Measurements from ENCODE around the gene ZBTB7B.

The ZBTB7B gene

GRCh38 chr1:154969246-154969645 is 33.4 kb upstream of the ZBTB7B start:
- TF ChIP-seq, protein P1, sequence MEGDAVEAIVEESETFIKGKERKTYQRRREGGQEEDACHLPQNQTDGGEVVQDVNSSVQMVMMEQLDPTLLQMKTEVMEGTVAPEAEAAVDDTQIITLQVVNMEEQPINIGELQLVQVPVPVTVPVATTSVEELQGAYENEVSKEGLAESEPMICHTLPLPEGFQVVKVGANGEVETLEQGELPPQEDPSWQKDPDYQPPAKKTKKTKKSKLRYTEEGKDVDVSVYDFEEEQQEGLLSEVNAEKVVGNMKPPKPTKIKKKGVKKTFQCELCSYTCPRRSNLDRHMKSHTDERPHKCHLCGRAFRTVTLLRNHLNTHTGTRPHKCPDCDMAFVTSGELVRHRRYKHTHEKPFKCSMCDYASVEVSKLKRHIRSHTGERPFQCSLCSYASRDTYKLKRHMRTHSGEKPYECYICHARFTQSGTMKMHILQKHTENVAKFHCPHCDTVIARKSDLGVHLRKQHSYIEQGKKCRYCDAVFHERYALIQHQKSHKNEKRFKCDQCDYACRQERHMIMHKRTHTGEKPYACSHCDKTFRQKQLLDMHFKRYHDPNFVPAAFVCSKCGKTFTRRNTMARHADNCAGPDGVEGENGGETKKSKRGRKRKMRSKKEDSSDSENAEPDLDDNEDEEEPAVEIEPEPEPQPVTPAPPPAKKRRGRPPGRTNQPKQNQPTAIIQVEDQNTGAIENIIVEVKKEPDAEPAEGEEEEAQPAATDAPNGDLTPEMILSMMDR (IDR thresholded peaks at IDR 0.05; ENCODE audit: low read depth, low read length), result no peak

DNA sequence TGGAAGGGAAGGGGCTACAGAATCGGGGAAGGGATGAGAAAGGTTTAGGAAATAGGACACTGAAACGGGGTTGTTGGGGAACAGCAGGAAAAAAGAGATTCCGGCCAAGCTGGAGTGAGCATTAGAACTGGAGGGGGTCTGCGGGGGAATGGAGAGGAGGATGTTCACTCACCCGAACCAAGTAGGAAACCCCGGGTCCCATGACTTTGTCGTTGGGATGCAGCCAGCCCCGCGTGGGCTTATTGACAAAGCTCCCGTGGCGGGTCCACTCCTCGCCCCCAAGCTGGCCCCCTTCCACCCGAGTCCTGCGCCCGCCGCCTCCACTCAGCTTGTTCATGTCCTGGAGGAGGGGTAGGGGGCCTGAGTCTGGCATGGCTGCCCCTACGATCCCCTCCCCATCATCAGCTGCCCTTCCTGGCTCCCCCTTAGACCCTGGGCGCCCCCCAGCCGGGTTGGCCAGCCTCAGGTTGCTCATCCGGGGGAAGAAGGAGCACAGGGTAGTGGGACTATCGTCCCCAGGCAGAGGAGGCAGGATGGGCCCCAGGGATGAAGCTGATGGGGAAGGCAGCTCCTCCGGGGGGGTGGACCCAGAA is 32.6 kb upstream of the ZBTB7B start:
- peak overlapping the region; percentile 89 for H3K4me3 ChIP-seq (ENCODE audit: low read depth, low read length)
- TF ChIP-seq, protein P1 (IDR thresholded peaks at IDR 0.05; ENCODE audit: low read depth, low read length), result no peak

More at GRCh38 chr1:154969246-154969645, 33.4 kb upstream of the ZBTB7B start:
- H3K4me3 ChIP-seq (ENCODE audit: low read depth, low read length), result peak overlapping the region; percentile 89

- TF ChIP-seq, protein P1 (IDR thresholded peaks at IDR 0.05; ENCODE audit: low read depth, low read length), result no peak
- peak within 1 kb of the TSS; percentile 89 for H3K4me3 ChIP-seq (ENCODE audit: low read depth, low read length)
Observed at GRCh38 chr1:154970631-154971340, 31.8 kb upstream of the ZBTB7B start, which contains the start of gene SHC1. Gene SHC1 (minus strand): TSS chr1:154970747. CDS start chr1:154970526, 221 bp downstream.

DNA sequence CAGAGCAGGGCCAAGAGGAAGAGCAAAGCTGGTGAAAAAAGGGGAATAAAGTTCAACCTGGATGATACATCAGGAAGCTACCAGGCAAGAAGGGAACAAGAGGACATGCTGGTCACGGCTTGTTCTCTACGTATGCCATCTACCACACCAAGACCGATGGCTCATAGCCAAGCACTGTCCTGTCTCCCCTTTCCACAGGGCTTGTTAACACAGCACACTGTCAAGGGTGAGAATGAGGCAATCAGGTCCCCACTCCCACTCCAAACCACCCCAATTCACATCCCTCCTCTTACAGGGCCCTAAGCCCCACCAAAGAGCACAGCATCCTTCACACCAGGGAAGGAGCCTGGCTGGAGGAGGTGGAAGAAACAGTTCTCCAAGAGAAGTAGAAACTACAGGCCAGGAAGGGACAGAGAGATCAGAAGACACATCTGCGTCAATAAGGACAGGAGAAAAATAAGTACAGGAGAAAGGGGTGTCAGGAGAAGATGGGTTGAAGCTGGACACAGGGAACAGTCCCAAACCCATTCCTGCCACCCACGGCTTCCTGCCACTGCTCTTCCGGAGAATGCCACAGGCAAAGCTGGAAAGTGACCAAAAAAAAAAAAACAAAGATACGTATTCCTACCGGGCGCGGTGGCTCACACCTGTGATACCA is 31.1 kb upstream of the ZBTB7B start:
- TF ChIP-seq, protein P1 (IDR thresholded peaks at IDR 0.05; ENCODE audit: low read depth, low read length), result no peak
- peak overlapping the region; percentile 89 for H3K4me3 ChIP-seq (ENCODE audit: low read depth, low read length)

- H3K4me3 ChIP-seq (ENCODE audit: low read depth, low read length), result peak overlapping the region; percentile 89
- TF ChIP-seq, protein P1 (IDR thresholded peaks at IDR 0.05; ENCODE audit: low read depth, low read length), result no peak
Observed at GRCh38 chr1:154972213-154972516, 30.4 kb upstream of the ZBTB7B start.

GRCh38 chr1:154972517-154973343 is 29.9 kb upstream of the ZBTB7B start:
- peak overlapping the region; percentile 89 for H3K4me3 ChIP-seq (ENCODE audit: low read depth, low read length)
- TF ChIP-seq, protein P1 (IDR thresholded peaks at IDR 0.05; ENCODE audit: low read depth, low read length), result no peak

Measured in WI38 (cell line).